HG02798 (cell line): ENCODE measurements around the gene PPP6R2.

Source experiments
- ATAC-seq: cut with Tn5 transposase; IDR thresholded peaks from one replicate; pipeline ENCODE4 v1.9.1; 2021; ENCODE audit warnings: mild to moderate bottlenecking; ENCODE audit not compliant: unreplicated experiment, poor library complexity

The PPP6R2 gene

GRCh38 chr22:50342651-50343540, at the start of gene PPP6R2:
PPP6R2 (plus strand) TSS chr22:50343327; CDS start chr22:50393909, 50,582 bp downstream.
- peak; percentile 79 for ATAC-seq

GRCh38 chr22:50293441-50294318, 49.4 kb upstream of the PPP6R2 start:
- ATAC-seq = no peak

- ATAC-seq = no peak
Measured at GRCh38 chr22:50294319-50294656, 48.8 kb upstream of the PPP6R2 start.

GRCh38 chr22:50296658-50297490, 46.3 kb upstream of the PPP6R2 start:
- ATAC-seq = no peak

GRCh38 chr22:50297510-50298265, 45.4 kb upstream of the PPP6R2 start:
- ATAC-seq = no peak

- no peak for ATAC-seq
Measured at GRCh38 chr22:50298266-50298637, 44.9 kb upstream of the PPP6R2 start.

GRCh38 chr22:50298937-50299784, 44.0 kb upstream of the PPP6R2 start:
- no peak for ATAC-seq

GRCh38 chr22:50299785-50300619, 43.1 kb upstream of the PPP6R2 start:
- ATAC-seq = no peak

GRCh38 chr22:50300620-50301257, 42.4 kb upstream of the PPP6R2 start:
- no peak for ATAC-seq

GRCh38 chr22:50301581-50301991, 41.5 kb upstream of the PPP6R2 start:
- no peak for ATAC-seq

- no peak for ATAC-seq
Measured at GRCh38 chr22:50302041-50302541, 41.0 kb upstream of the PPP6R2 start.

GRCh38 chr22:50302564-50302963, 40.6 kb upstream of the PPP6R2 start:
- ATAC-seq = no peak

GRCh38 chr22:50303515-50303847, 39.6 kb upstream of the PPP6R2 start:
- ATAC-seq = no peak

- ATAC-seq = no peak
Measured at GRCh38 chr22:50303848-50304527, 39.1 kb upstream of the PPP6R2 start.

- ATAC-seq = no peak
Measured at GRCh38 chr22:50304528-50305392, 38.4 kb upstream of the PPP6R2 start.

GRCh38 chr22:50305393-50305922, 37.7 kb upstream of the PPP6R2 start:
- no peak for ATAC-seq
